Nephron (organoid): ENCODE measurements around the gene PIGS.
"Not testable (repeated sequence)": the region's sequence is repeated elsewhere in the genome, so short reads cannot be mapped to it uniquely, and the experiment has no call there.

Source experiments
- H3K27ac Mint-ChIP-seq, 3 experiments: 2 replicates each; pipeline ENCODE4 v1.8.0; 2020; ENCODE audit warnings: mixed read lengths in 3 of 3, mild to moderate bottlenecking in 2 of 3, moderate library complexity in 1 of 3
- H3K27me3 Mint-ChIP-seq: 2 replicates; pipeline ENCODE4 v1.8.0; 2021; ENCODE audit warnings: low read depth, mild to moderate bottlenecking, moderate library complexity, mixed read lengths
- H3K36me3 Mint-ChIP-seq: 2 replicates; pipeline ENCODE4 v1.8.0; 2020; ENCODE audit warnings: low read depth, mixed read lengths
- H3K4me1 Mint-ChIP-seq: 2 replicates; pipeline ENCODE4 v1.8.0; 2020; ENCODE audit warnings: mixed read lengths
- H3K4me3 Mint-ChIP-seq, 3 experiments: 2 replicates each; pipeline ENCODE4 v1.8.0; 2020; ENCODE audit warnings: mild to moderate bottlenecking in 3 of 3, mixed read lengths in 3 of 3, moderate library complexity in 2 of 3
- H3K9me3 Mint-ChIP-seq: 2 replicates; pipeline ENCODE4 v1.8.0; 2020; ENCODE audit warnings: mixed read lengths
- TF ChIP-seq, protein P1 (sequence below), 3 experiments: fragments of 200-600 bp; sonication (generic); IDR thresholded peaks; one replicate each; pipeline ENCODE4 v1.5.0; 2021; ENCODE audit warnings: antibody characterized with exemption in 3 of 3; ENCODE audit not compliant: unreplicated experiment in 3 of 3

The PIGS gene

DNA sequence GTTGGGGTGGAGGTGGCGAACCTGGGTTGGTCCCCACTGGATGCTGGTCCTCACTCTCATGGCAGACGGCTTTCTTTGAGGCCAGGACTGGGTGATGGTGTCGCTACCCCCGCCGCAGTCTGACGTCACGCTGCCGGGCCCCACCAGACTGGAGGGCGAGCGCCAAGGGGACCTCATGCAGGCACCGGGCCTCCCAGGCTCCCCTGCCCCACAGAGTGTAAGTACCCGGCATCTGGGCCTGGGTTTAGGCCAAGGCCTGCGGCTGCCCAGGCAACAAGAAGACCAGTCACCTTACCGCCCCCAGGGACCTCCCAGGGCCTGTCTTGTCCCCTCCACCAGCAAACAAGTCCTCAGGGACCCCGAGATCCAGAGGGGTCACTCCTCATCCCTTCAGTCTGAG is 47.4 kb downstream of the PIGS start:
- Mint-ChIP-seq H3K27ac (peak overlapping the region in 2 of 3 experiments; percentile 39 to 98), H3K36me3 (no peaks in the 10 kb centered on the region), H3K4me1 (peaks cover 20% of the 10 kb centered on the region), H3K27me3 (peaks cover 19% of the 10 kb centered on the region), H3K9me3 (no peaks in the 10 kb centered on the region), H3K4me3 (peak overlapping the region in 1 of 3 experiments; percentile 51)
- TF ChIP-seq, protein P1, sequence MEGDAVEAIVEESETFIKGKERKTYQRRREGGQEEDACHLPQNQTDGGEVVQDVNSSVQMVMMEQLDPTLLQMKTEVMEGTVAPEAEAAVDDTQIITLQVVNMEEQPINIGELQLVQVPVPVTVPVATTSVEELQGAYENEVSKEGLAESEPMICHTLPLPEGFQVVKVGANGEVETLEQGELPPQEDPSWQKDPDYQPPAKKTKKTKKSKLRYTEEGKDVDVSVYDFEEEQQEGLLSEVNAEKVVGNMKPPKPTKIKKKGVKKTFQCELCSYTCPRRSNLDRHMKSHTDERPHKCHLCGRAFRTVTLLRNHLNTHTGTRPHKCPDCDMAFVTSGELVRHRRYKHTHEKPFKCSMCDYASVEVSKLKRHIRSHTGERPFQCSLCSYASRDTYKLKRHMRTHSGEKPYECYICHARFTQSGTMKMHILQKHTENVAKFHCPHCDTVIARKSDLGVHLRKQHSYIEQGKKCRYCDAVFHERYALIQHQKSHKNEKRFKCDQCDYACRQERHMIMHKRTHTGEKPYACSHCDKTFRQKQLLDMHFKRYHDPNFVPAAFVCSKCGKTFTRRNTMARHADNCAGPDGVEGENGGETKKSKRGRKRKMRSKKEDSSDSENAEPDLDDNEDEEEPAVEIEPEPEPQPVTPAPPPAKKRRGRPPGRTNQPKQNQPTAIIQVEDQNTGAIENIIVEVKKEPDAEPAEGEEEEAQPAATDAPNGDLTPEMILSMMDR (IDR thresholded peaks at IDR 0.05; ENCODE audit: unreplicated experiment in 3 of 3): no peak

DNA sequence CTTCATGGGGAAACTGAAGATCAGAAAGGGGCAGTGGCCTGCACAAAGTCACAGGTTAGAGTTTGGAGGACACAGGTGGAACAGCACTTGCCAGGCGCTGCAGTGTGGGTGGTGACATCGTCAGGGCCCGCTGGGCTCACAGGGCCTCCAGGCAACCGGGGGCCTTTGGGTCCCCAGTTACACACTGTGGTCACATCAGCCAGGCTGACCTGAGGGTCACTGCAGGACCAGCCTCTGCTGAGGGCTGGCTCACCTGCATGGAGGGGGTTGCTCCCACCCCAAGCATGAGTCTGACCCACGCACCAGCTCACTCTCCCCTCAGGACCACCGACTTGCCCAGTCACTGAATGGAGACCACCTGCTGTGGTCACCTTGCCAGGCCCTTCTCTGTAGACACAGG is 48.1 kb downstream of the PIGS start:
- TF ChIP-seq, protein P1 (IDR thresholded peaks at IDR 0.05; ENCODE audit: unreplicated experiment in 3 of 3): no peak
- peaks cover 20% of the 10 kb centered on the region for H3K4me1 Mint-ChIP-seq
- peaks cover 21% of the 10 kb centered on the region for H3K27me3 Mint-ChIP-seq
- no peaks in the 10 kb centered on the region for H3K36me3 Mint-ChIP-seq
- no peak overlapping the region for H3K4me3 Mint-ChIP-seq
- H3K9me3 Mint-ChIP-seq: no peaks in the 10 kb centered on the region
- H3K27ac Mint-ChIP-seq: peak overlapping the region in 2 of 3 experiments; percentile 5 to 80

DNA sequence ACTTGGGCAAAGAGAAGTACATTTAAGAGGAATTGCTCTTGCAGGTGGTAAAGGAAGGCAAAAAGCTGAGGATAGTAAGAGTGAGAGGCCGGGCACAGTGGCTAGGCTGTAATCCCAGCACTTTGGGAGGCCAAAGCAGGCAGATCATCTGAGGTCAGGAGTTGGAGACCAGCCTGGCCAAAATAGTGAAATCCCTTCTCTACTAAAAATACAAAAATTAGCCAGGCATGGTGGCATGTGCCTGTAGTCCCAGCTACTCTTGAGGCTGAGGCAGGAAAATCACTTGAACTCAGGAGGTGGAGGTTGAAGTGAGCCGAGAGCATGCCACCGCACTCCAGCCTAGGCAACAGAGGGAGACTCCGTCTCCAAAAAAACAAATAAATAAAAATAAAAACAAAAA is 49.0 kb downstream of the PIGS start:
- H3K27ac Mint-ChIP-seq: peak overlapping the region; percentile 11 to 67 (median 42)

DNA sequence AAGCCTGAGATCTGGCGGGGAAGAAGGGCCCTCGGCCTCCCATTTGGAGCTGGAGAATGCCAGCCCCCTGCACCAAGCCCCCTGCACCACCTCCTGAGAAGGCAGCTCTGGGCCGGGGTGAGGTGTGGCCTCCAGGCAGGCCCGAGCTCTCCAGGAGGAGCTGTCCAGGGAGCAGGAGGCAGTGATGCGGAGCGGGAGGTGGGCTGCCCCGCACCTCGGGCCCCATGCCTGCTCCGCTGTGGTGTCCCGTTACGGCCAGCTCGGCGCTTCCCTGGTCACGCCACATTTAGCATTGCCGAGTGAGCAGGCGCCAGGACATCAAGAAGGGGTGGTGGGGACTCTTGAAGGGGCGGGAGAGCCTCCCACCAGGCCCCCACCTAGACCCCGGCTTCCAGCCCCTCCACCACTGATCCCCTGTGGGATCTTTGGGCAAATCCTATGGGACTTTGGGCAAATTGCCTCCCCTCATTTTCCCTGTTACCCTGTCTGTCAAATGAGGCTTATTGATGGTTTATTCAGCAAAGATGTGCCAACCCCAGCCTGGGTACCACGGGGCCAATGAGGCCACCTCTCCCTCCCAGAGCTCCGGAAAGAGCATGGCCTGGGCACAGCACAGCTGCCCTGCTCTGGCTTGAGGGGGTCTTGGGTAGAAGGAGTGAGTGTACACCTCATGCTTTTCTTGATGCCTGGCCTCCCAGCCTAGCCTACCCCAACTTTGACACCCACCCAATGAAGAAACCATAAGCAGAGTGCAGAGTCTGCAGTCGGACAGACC is 49.8 kb downstream of the PIGS start:
- H3K36me3 Mint-ChIP-seq: no peaks in the 10 kb centered on the region
- TF ChIP-seq, protein P1 (IDR thresholded peaks at IDR 0.05; ENCODE audit: unreplicated experiment in 3 of 3): no peak
- H3K27ac Mint-ChIP-seq: peak overlapping the region; percentile 11 to 67 (median 42)
- H3K9me3 Mint-ChIP-seq: no peaks in the 10 kb centered on the region
- H3K4me3 Mint-ChIP-seq: no peak overlapping the region
- H3K4me1 Mint-ChIP-seq: peaks cover 14% of the 10 kb centered on the region
- peaks cover 22% of the 10 kb centered on the region for H3K27me3 Mint-ChIP-seq

More for the DNA sequence above, 49.0 kb downstream of the PIGS start:
- H3K9me3 Mint-ChIP-seq, H3K36me3 Mint-ChIP-seq, H3K4me3 Mint-ChIP-seq: not testable (repeated sequence)
- Mint-ChIP-seq H3K4me1 (peaks cover 17% of the 10 kb centered on the region), H3K27me3 (peaks cover 21% of the 10 kb centered on the region)

DNA sequence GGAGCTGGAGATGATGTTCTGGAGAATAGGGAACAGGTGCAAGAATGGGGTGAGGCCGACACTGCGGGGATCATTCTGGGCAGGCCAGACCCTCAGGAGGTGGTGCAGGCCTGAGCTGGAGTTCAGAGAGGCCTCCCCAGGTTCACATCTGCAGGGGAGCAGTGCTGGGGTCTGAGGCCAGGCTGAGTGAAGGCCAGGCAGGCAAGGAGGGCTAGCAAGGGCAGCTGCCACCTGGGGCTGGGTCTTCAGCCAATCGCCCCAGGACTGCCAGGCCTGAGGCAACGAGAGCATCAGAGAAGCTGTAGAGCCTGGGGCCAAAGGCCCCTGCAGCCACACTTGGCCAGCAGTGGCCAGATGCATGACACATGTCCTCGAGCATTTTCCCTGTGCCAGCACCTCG is 50.6 kb downstream of the PIGS start:
- TF ChIP-seq, protein P1 (IDR thresholded peaks at IDR 0.05; ENCODE audit: unreplicated experiment in 3 of 3): no peak
- no peak overlapping the region for H3K4me3 Mint-ChIP-seq
- peak overlapping the region in 2 of 3 experiments; percentile 65 to 66 for H3K27ac Mint-ChIP-seq
- no peaks in the 10 kb centered on the region for H3K9me3 Mint-ChIP-seq
- peaks cover 26% of the 10 kb centered on the region for H3K27me3 Mint-ChIP-seq
- peaks cover 14% of the 10 kb centered on the region for H3K4me1 Mint-ChIP-seq
- no peaks in the 10 kb centered on the region for H3K36me3 Mint-ChIP-seq

DNA sequence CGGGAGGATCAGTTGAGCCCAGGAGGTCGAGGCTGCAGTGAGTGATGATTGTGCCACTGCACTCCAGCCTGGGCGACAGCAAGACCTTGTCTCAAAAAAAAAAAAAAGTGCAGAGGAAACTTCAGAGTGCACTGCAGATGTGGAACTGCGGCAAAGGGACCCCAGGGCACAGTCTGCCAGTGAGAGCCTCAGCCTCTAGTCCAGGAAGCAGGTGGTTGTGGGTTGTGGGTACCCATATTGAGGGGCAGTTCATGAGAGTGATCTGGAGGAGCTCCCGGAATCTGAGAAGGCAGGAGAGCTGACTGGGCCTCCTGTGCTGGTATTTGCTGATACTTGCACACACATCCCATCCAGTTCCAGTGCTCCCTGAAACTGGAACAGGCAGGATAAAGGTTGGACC is 52.1 kb downstream of the PIGS start:
- peaks cover 8% of the 10 kb centered on the region for H3K4me1 Mint-ChIP-seq
- TF ChIP-seq, protein P1 (IDR thresholded peaks at IDR 0.05; ENCODE audit: unreplicated experiment in 3 of 3): no peak
- H3K27ac Mint-ChIP-seq: no peak overlapping the region
- H3K9me3 Mint-ChIP-seq: no peaks in the 10 kb centered on the region
- peaks cover 26% of the 10 kb centered on the region for H3K27me3 Mint-ChIP-seq
- no peaks in the 10 kb centered on the region for H3K36me3 Mint-ChIP-seq
- no peak overlapping the region for H3K4me3 Mint-ChIP-seq
